LNCaP clone FGC (cell line): Measurements from ENCODE around the gene ZDHHC22.
A peak's percentile ranks its signal among the peaks of the same experiment; 100 is the strongest.

ENCODE experiments used
- DNase-seq: peaks from one replicate; pipeline ENCODE4 v3.0.0-alpha.2; 2011; ENCODE audit warnings: low read depth
- H3K4me3 ChIP-seq: 2 replicates; pipeline ENCODE4 v1.5.1; 2011; ENCODE audit warnings: mild to moderate bottlenecking, low read depth, low read length, control low read depth
- CTCF ChIP-seq: IDR thresholded peaks from 2 replicates; pipeline ENCODE4 v1.5.1; 2012; ENCODE audit warnings: mild to moderate bottlenecking; ENCODE audit not compliant: control insufficient read depth, insufficient read depth; ENCODE audit errors: extremely low read depth

Gene ZDHHC22, protein sequence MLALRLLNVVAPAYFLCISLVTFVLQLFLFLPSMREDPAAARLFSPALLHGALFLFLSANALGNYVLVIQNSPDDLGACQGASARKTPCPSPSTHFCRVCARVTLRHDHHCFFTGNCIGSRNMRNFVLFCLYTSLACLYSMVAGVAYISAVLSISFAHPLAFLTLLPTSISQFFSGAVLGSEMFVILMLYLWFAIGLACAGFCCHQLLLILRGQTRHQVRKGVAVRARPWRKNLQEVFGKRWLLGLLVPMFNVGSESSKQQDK

GRCh38 chr14:77141214-77142004, at the start of gene ZDHHC22:
TSS of gene ZDHHC22 (minus strand) at chr14:77141791. CDS start at chr14:77139738, 2,053 bp downstream.
- no peak within 1 kb of the TSS for H3K4me3 ChIP-seq
- no peak for DNase-seq
- peak; percentile 49 for TF ChIP-seq CTCF

DNA sequence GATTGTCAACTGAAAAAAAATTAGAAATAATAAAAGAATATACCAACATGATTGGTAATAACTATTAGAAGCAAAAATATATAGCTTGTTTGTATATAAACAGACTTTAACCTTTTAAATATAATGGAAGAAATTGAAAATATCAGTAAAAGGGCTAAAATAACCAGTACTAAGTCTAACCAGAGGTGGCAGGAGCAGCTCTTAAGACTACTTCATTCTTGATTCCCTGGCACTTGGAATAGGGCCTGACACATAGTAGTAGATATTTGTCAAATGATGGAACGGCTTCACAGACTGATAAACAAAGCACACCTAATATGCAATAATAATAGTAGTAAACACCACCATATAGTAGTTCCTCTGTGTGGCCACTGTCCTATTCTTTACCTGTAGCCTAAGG, 49.4 kb upstream of the ZDHHC22 start:
- no peak for TF ChIP-seq CTCF
- H3K4me3 ChIP-seq: no peak overlapping the region
- DNase-seq: no peak

- no peak for TF ChIP-seq CTCF
- no peak overlapping the region for H3K4me3 ChIP-seq
- DNase-seq: no peak
Observed at GRCh38 chr14:77189479-77189878, 47.9 kb upstream of the ZDHHC22 start.

GRCh38 chr14:77187649-77188012, 46.0 kb upstream of the ZDHHC22 start:
- no peak for DNase-seq
- no peak for TF ChIP-seq CTCF
- no peak overlapping the region for H3K4me3 ChIP-seq

- TF ChIP-seq CTCF: no peak
- H3K4me3 ChIP-seq: no peak overlapping the region
- DNase-seq: no peak
Observed at GRCh38 chr14:77186911-77187648, 45.5 kb upstream of the ZDHHC22 start.

GRCh38 chr14:77185093-77185465, 43.5 kb upstream of the ZDHHC22 start:
- TF ChIP-seq CTCF: no peak
- DNase-seq: no peak
- H3K4me3 ChIP-seq: no peak overlapping the region
